ENCODE measurements around the gene NSD2. TPM values are rescaled to one million over a fixed set of nuclear protein-coding genes. Genes with fewer than 3 reads are reported as not detected.

NSD2 gene
- total and polyA plus RNA-seq, 4 donors = 5.1 to 71.5 (median 11.6) TPM

DNA sequence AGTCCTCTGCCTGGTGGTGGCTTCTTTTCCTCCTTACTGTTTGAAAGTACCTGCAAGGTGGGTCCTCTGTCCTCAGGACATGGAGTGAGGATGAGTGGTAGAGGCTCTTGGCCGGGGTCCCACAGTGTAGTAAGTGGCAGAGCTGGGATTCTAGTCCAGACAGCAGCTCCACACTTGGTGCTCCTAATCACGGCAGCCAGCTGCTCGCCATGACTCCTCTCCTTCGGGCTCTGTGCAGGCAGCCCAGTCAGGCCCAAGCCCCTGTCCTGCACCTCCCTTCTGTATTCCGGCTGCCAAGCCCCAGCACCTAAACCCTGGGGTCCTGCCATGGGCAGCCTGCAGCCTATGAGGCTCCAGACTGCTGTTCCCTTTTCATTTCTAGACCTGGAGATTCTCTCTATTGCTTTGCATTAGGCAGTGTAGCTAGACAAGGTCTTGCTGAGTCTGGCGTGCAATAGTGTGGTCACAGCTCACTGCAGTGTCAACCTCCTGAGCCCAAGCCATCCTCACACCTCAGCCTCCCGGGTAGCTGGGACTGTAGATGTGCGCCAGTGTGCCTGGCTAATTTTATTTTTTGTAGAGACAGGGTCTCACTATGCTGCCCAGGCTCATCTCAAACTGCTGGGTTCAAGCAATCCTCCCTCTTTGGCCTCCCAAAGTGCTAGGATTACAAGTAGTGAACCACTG is 24.9 kb downstream of the NSD2 start (continued):
- TF ChIP-seq, protein P1, sequence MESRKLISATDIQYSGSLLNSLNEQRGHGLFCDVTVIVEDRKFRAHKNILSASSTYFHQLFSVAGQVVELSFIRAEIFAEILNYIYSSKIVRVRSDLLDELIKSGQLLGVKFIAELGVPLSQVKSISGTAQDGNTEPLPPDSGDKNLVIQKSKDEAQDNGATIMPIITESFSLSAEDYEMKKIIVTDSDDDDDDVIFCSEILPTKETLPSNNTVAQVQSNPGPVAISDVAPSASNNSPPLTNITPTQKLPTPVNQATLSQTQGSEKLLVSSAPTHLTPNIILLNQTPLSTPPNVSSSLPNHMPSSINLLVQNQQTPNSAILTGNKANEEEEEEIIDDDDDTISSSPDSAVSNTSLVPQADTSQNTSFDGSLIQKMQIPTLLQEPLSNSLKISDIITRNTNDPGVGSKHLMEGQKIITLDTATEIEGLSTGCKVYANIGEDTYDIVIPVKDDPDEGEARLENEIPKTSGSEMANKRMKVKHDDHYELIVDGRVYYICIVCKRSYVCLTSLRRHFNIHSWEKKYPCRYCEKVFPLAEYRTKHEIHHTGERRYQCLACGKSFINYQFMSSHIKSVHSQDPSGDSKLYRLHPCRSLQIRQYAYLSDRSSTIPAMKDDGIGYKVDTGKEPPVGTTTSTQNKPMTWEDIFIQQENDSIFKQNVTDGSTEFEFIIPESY (IDR thresholded peaks at IDR 0.05) = no peak

DNA sequence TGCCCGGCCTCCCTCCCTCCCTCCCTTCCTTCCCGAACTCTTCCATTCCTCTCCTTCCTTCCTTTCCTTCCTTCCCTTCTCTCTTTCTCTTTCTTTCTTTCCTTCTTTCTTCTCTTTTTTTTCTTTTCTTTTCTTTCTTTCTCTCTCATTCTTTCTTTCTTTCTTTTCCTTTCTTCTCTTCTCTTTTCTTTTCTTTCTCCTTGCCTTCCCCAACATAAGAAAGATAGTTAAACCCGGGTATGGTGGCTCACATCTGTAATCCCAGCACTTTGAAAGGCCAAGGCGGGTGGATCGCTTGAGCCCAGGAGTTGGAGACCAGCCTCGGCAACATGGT is 25.4 kb downstream of the NSD2 start:
- Histone ChIP-seq H3K36me3 (ENCODE audit: control insufficient read depth in 4 of 4, insufficient read depth in 3 of 4, low read depth in 1 of 4, low read length in 3 of 4) (peaks cover 0 to 10% (median 3%) of the 10 kb centered on the region in 4 donors), H3K9me3 (ENCODE audit: control insufficient read depth in 4 of 4, low read length in 3 of 4) (no peaks in the 10 kb centered on the region), H3K9ac (ENCODE audit: low read depth in 1 of 2, low read length in 2 of 2) (no peak overlapping the region), H3K4me3 (ENCODE audit: low read depth in 1 of 3, low read length in 3 of 3) (no peak overlapping the region), H3K27ac (ENCODE audit: low read depth in 1 of 2, low read length in 2 of 2) (no peak overlapping the region), H3K27me3 (ENCODE audit: control insufficient read depth in 4 of 4, insufficient read depth in 4 of 4, low read length in 3 of 4) (no peaks in the 10 kb centered on the region), H3K4me1 (ENCODE audit: control insufficient read depth in 4 of 4, insufficient read depth in 4 of 4, low read length in 3 of 4) (no peaks in the 10 kb centered on the region)
- TF ChIP-seq RXRA (IDR thresholded peaks at IDR 0.05) = no peak
- 91% methylated on average over 6 of the region's 6 CpGs for WGBS
- DNase-seq (ENCODE audit: low spot score) = no peak

DNA sequence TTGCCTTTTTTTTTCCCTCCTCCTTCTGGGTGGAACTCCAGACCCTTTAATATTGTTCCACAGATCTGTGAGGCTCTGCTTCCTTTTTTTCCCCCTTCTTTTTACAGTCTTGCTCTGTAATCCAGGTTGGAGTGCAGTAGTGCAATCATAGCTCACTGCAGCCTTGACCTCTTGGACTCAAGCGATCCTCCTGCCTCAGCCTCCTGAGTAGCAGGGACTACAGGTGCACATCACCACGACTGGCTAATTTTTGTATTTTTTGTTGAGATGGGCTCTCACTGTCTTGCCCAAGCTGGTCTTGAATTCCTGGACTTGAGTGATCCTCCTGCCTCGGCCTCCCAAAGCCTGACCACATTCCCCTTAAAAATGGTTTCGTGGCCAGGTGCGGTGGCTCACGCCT is 26.8 kb downstream of the NSD2 start:
- Histone ChIP-seq H3K27ac (ENCODE audit: low read depth in 1 of 2, low read length in 2 of 2) (no peak overlapping the region), H3K27me3 (ENCODE audit: control insufficient read depth in 4 of 4, insufficient read depth in 4 of 4, low read length in 3 of 4) (no peaks in the 10 kb centered on the region), H3K4me3 (ENCODE audit: low read depth in 1 of 3, low read length in 3 of 3) (no peak overlapping the region), H3K9ac (ENCODE audit: low read depth in 1 of 2, low read length in 2 of 2) (no peak overlapping the region), H3K9me3 (ENCODE audit: control insufficient read depth in 4 of 4, low read length in 3 of 4) (no peaks in the 10 kb centered on the region), H3K4me1 (ENCODE audit: control insufficient read depth in 4 of 4, insufficient read depth in 4 of 4, low read length in 3 of 4) (no peaks in the 10 kb centered on the region), H3K36me3 (ENCODE audit: control insufficient read depth in 4 of 4, insufficient read depth in 3 of 4, low read depth in 1 of 4, low read length in 3 of 4) (peaks cover 0 to 12% (median 4%) of the 10 kb centered on the region in 4 donors)
- TF ChIP-seq FOXA2 (IDR thresholded peaks at IDR 0.05) = no peak
- TF ChIP-seq, protein P2, sequence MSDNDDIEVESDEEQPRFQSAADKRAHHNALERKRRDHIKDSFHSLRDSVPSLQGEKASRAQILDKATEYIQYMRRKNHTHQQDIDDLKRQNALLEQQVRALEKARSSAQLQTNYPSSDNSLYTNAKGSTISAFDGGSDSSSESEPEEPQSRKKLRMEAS (IDR thresholded peaks at IDR 0.05) = no peak
- no peak for TF ChIP-seq EGR1 (IDR thresholded peaks at IDR 0.05; ENCODE audit: low read depth in 2 of 2)
- TF ChIP-seq, protein P3, sequence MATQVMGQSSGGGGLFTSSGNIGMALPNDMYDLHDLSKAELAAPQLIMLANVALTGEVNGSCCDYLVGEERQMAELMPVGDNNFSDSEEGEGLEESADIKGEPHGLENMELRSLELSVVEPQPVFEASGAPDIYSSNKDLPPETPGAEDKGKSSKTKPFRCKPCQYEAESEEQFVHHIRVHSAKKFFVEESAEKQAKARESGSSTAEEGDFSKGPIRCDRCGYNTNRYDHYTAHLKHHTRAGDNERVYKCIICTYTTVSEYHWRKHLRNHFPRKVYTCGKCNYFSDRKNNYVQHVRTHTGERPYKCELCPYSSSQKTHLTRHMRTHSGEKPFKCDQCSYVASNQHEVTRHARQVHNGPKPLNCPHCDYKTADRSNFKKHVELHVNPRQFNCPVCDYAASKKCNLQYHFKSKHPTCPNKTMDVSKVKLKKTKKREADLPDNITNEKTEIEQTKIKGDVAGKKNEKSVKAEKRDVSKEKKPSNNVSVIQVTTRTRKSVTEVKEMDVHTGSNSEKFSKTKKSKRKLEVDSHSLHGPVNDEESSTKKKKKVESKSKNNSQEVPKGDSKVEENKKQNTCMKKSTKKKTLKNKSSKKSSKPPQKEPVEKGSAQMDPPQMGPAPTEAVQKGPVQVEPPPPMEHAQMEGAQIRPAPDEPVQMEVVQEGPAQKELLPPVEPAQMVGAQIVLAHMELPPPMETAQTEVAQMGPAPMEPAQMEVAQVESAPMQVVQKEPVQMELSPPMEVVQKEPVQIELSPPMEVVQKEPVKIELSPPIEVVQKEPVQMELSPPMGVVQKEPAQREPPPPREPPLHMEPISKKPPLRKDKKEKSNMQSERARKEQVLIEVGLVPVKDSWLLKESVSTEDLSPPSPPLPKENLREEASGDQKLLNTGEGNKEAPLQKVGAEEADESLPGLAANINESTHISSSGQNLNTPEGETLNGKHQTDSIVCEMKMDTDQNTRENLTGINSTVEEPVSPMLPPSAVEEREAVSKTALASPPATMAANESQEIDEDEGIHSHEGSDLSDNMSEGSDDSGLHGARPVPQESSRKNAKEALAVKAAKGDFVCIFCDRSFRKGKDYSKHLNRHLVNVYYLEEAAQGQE (IDR thresholded peaks at IDR 0.05) = no peak
- TF ChIP-seq TAF1 (conservative IDR thresholded peaks at IDR 0.05) = no peak
- TF ChIP-seq, protein P4, sequence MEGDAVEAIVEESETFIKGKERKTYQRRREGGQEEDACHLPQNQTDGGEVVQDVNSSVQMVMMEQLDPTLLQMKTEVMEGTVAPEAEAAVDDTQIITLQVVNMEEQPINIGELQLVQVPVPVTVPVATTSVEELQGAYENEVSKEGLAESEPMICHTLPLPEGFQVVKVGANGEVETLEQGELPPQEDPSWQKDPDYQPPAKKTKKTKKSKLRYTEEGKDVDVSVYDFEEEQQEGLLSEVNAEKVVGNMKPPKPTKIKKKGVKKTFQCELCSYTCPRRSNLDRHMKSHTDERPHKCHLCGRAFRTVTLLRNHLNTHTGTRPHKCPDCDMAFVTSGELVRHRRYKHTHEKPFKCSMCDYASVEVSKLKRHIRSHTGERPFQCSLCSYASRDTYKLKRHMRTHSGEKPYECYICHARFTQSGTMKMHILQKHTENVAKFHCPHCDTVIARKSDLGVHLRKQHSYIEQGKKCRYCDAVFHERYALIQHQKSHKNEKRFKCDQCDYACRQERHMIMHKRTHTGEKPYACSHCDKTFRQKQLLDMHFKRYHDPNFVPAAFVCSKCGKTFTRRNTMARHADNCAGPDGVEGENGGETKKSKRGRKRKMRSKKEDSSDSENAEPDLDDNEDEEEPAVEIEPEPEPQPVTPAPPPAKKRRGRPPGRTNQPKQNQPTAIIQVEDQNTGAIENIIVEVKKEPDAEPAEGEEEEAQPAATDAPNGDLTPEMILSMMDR (IDR thresholded peaks at IDR 0.05; ENCODE audit: low read depth, low read length, missing input control) = no peak
- TF ChIP-seq FOXA1 (IDR thresholded peaks at IDR 0.05) = no peak
- TF ChIP-seq GABPA (IDR thresholded peaks at IDR 0.05 in 1 of 2, conservative IDR thresholded peaks at IDR 0.05 in 1 of 2) = no peak
- TF ChIP-seq HNF4G (IDR thresholded peaks at IDR 0.05) = no peak
- TF ChIP-seq, protein P1 (IDR thresholded peaks at IDR 0.05) = no peak
- no peak for TF ChIP-seq RAD21 (IDR thresholded peaks at IDR 0.05)
- no peak for TF ChIP-seq YY1 (IDR thresholded peaks at IDR 0.05)
- TF ChIP-seq, protein P5, sequence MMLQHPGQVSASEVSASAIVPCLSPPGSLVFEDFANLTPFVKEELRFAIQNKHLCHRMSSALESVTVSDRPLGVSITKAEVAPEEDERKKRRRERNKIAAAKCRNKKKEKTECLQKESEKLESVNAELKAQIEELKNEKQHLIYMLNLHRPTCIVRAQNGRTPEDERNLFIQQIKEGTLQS (IDR thresholded peaks at IDR 0.05) = no peak
- TF ChIP-seq HNF4A (conservative IDR thresholded peaks at IDR 0.05) = no peak
- no peak for TF ChIP-seq NR2F2 (IDR thresholded peaks at IDR 0.05)
- no peak for TF ChIP-seq SP1 (IDR thresholded peaks at IDR 0.05)
- TF ChIP-seq RXRA (IDR thresholded peaks at IDR 0.05) = no peak
- no peak for TF ChIP-seq JUND (IDR thresholded peaks at IDR 0.05)
- DNase-seq (ENCODE audit: low spot score) = no peak
- WGBS = 97% methylated on average over 6 of the region's 6 CpGs

Measured in liver (tissue), 9 donors.